Subcutaneous adipose tissue (tissue), 4 donors: ENCODE measurements around the gene FSTL4. TPM values are rescaled to one million over a fixed set of nuclear protein-coding genes. Genes with fewer than 3 reads are reported as not detected.

ENCODE experiments used
- CTCF ChIP-seq: fragments of 450-650 bp; IDR thresholded peaks from one replicate; pipeline ENCODE4 v1.5.1; 2016; ENCODE audit warnings: low read depth, mild to moderate bottlenecking, control low read depth, antibody characterized with exemption, moderate library complexity
- total RNA-seq, 4 donors: library from RNA; depleted of rRNA; stranded (reverse); fragments of >200 nt; gene quantifications; one replicate each; pipeline ENCODE4 v1.1.0, GENCODE V29; 2016

Gene FSTL4
- total RNA-seq, 4 donors from 2014 or later = not detected

GRCh38 chr5:133599044-133599443 lies 13.3 kb downstream of the FSTL4 start:
- no peak for TF ChIP-seq CTCF

- no peak for TF ChIP-seq CTCF
Measured at GRCh38 chr5:133596049-133596448, 16.3 kb downstream of the FSTL4 start.

GRCh38 chr5:133595465-133595864 lies 16.9 kb downstream of the FSTL4 start:
- TF ChIP-seq CTCF = no peak

GRCh38 chr5:133589286-133589685 lies 23.1 kb downstream of the FSTL4 start:
- no peak for TF ChIP-seq CTCF

GRCh38 chr5:133582971-133583370 lies 29.4 kb downstream of the FSTL4 start:
- TF ChIP-seq CTCF = no peak

- no peak for TF ChIP-seq CTCF
Measured at GRCh38 chr5:133581918-133582317, 30.4 kb downstream of the FSTL4 start.

GRCh38 chr5:133581348-133581747 lies 31.0 kb downstream of the FSTL4 start:
- TF ChIP-seq CTCF = no peak
